Chondrocyte (in vitro differentiated cells): Measurements from ENCODE around the gene SVBP. TPM values are rescaled to one million over a fixed set of nuclear protein-coding genes. Genes with fewer than 3 reads are reported as not detected.

Source experiments
- DNase-seq: peaks from one replicate; pipeline ENCODE4 v3.0.0; 2021; ENCODE audit warnings: mixed read lengths, low spot score
- H3K27ac Mint-ChIP-seq: one replicate; pipeline ENCODE4 v1.8.0; 2021; ENCODE audit warnings: mild to moderate bottlenecking, moderate library complexity, mixed read lengths; ENCODE audit not compliant: unreplicated experiment
- H3K27me3 Mint-ChIP-seq: 2 replicates; pipeline ENCODE4 v1.8.0; 2021; ENCODE audit warnings: low read depth, mixed read lengths
- H3K36me3 Mint-ChIP-seq: 2 replicates; pipeline ENCODE4 v1.8.0; 2021; ENCODE audit warnings: low read depth, mixed read lengths
- H3K4me1 Mint-ChIP-seq: 2 replicates; pipeline ENCODE4 v1.8.0; 2021; ENCODE audit warnings: low read depth, mild to moderate bottlenecking, mixed read lengths
- H3K4me3 Mint-ChIP-seq: one replicate; pipeline ENCODE4 v1.8.0; 2021; ENCODE audit warnings: mild to moderate bottlenecking, moderate library complexity, mixed read lengths; ENCODE audit not compliant: unreplicated experiment
- H3K9me3 Mint-ChIP-seq: 2 replicates; pipeline ENCODE4 v1.8.0; 2021; ENCODE audit warnings: low read depth, mixed read lengths
- total RNA-seq: library from RNA; stranded (reverse); gene quantifications from 3 replicates; pipeline ENCODE4 v1.2.1, GENCODE V29; 2021
- TF ChIP-seq, protein P1 (sequence below): fragments of 200-600 bp; sonication (generic); IDR thresholded peaks from 2 replicates; pipeline ENCODE4 v1.5.0; 2021; ENCODE audit warnings: antibody characterized with exemption, mild to moderate bottlenecking, moderate library complexity

SVBP gene
- total RNA-seq, 1 donor from 2014 or later: 21.0 TPM

DNA sequence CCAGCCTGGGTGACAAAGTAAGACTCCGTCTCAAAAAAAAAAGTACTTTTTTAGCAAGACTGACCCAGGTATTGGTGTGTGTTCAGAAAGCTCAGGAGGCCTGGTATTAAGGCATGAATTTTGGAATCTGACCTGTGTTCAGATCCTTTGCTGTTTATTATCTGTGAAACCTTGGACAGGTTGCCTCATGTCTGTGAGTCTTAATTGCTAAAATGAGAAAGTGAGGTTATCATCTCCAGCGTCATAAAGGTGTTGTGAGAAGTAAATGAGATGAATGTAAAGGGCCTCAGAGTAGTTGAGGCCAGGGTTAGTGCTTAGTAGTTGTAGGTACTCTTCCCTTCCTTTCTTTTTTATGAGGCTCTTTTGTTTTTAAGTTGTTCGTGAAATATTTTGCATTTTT lies 47.4 kb downstream of the SVBP start:
- TF ChIP-seq, protein P1, sequence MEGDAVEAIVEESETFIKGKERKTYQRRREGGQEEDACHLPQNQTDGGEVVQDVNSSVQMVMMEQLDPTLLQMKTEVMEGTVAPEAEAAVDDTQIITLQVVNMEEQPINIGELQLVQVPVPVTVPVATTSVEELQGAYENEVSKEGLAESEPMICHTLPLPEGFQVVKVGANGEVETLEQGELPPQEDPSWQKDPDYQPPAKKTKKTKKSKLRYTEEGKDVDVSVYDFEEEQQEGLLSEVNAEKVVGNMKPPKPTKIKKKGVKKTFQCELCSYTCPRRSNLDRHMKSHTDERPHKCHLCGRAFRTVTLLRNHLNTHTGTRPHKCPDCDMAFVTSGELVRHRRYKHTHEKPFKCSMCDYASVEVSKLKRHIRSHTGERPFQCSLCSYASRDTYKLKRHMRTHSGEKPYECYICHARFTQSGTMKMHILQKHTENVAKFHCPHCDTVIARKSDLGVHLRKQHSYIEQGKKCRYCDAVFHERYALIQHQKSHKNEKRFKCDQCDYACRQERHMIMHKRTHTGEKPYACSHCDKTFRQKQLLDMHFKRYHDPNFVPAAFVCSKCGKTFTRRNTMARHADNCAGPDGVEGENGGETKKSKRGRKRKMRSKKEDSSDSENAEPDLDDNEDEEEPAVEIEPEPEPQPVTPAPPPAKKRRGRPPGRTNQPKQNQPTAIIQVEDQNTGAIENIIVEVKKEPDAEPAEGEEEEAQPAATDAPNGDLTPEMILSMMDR: no peak
- H3K9me3 Mint-ChIP-seq: no peaks in the 10 kb centered on the region
- no peaks in the 10 kb centered on the region for H3K27me3 Mint-ChIP-seq
- peaks cover 9% of the 10 kb centered on the region for H3K36me3 Mint-ChIP-seq
- H3K4me1 Mint-ChIP-seq: peaks cover 32% of the 10 kb centered on the region
- no peak overlapping the region for H3K4me3 Mint-ChIP-seq
- H3K27ac Mint-ChIP-seq: no peak overlapping the region
- no peak for DNase-seq

DNA sequence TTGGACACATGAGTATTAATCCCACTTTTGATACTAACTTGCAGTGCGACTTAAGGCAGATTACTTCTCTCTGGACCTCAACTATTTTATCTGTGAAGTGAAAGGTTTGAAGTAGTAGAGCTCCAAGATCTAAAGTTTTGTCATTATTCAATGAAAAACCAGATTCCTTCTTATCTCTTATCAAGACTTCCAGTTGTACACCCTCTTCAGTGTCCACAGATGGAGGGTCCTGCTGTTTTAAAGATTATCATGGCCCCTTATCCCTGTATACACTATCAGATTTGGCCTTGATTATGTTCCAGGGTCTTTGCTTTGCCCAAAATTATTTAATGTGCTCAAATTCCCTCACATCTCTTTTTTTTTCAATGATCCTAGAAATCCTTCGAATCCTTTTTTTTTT lies 49.0 kb downstream of the SVBP start:
- Mint-ChIP-seq H3K4me3 (no peak overlapping the region), H3K4me1 (peaks cover 30% of the 10 kb centered on the region), H3K9me3 (no peaks in the 10 kb centered on the region), H3K27ac (peak overlapping the region; percentile 2), H3K36me3 (peaks cover 4% of the 10 kb centered on the region), H3K27me3 (no peaks in the 10 kb centered on the region)
- DNase-seq: no peak
- TF ChIP-seq, protein P1: no peak

DNA sequence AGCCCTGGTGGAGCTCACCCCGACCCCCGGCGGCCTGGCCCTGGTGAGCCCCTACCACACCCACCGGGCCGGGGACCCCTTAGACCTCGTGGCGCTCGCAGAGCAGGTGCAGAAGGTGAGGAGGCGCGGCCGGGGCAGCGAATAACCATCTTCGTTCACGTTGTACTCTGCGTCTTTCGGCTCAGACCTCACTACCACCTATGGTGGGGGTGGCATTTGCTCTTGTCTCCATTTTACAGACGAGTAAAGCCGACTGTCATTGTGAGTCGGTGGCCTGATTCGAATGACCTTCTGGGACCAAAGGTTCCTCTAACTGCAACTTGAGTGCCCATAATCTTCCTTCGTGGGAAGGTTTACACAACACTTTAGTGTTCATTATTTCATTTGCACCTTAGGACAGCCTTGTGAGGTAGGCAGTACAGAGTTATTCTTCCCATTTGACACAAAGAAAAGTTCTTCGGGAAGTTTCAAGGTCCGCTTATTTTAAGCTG lies 49.6 kb downstream of the SVBP start:
- Mint-ChIP-seq H3K9me3 (no peaks in the 10 kb centered on the region), H3K4me1 (peaks cover 29% of the 10 kb centered on the region), H3K36me3 (peaks cover 3% of the 10 kb centered on the region), H3K27me3 (no peaks in the 10 kb centered on the region), H3K27ac (peak overlapping the region; percentile 8), H3K4me3 (no peak overlapping the region)
- DNase-seq: no peak
- TF ChIP-seq, protein P1: no peak

DNA sequence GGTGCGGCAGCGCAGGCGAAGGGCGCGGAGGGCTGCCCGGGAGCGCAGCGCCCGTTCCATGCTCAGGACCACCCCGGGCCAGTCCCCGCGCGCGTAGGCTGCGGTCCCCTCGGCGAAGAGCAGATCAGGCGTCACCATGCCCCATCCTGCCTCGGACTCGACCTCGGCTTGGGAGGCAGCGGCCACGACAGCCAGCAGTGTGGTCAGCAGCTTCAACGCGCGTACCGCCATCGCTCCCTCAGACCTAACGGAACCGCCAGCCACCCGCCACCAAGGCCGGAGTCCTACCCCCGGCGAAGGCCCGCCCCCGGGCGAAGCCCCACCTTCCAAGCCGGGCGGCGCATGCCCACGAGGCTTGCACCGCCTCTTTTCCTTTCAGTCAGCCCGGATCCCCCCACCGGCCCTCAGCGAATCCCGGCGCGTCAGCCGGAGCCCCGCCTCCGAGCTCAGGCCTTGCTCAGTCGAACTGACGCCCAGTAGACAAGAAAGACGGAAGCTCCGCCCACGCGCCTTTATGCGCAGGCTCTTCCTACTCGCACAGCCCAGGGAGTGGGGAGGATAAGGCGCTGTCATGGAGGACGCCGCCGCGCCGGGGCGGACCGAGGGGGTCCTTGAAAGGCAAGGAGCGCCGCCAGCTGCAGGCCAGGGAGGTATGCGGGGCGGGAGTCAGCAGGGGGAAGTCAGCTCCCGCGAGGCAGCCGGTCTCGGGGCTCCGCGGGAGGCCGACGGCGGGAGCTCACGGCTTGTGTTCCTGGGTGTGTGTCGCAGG lies 50.3 kb downstream of the SVBP start, which contains the start of the genes C1orf50 and P3H1:
C1orf50 (plus strand) TSS at position 509 of the 769 bp plus-strand sequence; CDS start at position 572, 63 bp downstream.
P3H1 (minus strand) TSS at position 288 of the 769 bp plus-strand sequence; CDS start at position 231, 57 bp downstream.
- peaks cover 3% of the 10 kb centered on the region for H3K36me3 Mint-ChIP-seq
- no peak within 1 kb of the TSS for H3K4me3 Mint-ChIP-seq
- peaks cover 33% of the 10 kb centered on the region for H3K4me1 Mint-ChIP-seq
- H3K27me3 Mint-ChIP-seq: no peaks in the 10 kb centered on the region
- H3K27ac Mint-ChIP-seq: peak within 1 kb of the TSS; percentile 93
- no peaks in the 10 kb centered on the region for H3K9me3 Mint-ChIP-seq
- DNase-seq: peak; percentile 100
- TF ChIP-seq, protein P1: no peak

DNA sequence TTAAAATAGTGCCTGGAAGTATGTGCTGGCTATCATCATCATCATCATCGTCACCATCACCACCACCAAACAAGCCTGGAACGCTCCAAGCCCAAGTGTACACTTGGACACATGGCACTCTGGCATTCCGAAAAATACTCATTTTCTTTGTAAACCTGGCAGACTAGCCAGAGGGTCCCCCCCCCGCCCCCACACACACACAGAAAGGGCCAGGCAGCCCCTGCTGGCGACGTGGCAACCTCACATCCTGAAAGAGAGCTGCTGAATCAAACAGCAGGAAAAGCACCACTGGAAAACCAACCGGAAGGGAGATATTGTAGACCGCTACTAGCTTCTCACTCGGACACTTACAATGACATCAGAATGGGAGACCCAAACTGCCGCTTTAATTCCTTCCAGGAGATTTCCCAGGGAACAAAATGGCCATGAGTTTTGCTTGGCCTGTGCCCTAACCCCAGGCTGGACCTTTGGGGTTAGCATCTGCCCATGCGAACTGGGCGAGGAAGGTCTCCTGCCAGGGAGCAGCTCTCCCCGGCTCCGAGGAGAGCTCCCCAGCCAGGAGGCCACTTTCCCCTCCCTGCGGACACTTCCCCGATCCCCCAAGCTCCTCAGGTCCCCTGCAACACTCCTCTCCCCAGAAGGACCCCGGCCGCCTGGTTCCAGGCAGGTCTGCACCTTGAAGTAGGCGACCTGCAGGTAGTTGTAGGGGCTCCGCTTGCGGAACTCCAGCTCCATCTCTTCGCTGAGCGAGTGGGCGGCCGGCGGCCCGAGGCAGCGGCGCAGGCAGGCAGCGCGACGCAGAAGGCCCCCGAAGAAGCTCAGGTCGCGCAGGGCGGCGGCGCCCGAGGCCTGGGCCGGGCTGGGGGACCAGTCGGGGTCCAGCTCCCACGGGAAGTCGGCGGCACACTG lies 51.1 kb downstream of the SVBP start:
- peaks cover 4% of the 10 kb centered on the region for H3K36me3 Mint-ChIP-seq
- H3K27ac Mint-ChIP-seq: no peak overlapping the region
- H3K27me3 Mint-ChIP-seq: no peaks in the 10 kb centered on the region
- no peak for DNase-seq
- H3K4me3 Mint-ChIP-seq: no peak overlapping the region
- TF ChIP-seq, protein P1: peak; percentile 78
- H3K9me3 Mint-ChIP-seq: no peaks in the 10 kb centered on the region
- H3K4me1 Mint-ChIP-seq: peaks cover 33% of the 10 kb centered on the region
